Mesothelial cell of epicardium (in vitro differentiated cells): Measurements from ENCODE around the gene CREBRF. TPM values are rescaled to one million over a fixed set of nuclear protein-coding genes. Genes with fewer than 3 reads are reported as not detected.
A peak's percentile ranks its signal among the peaks of the same experiment; 100 is the strongest.

ENCODE experiments used
- DNase-seq, 2 experiments: peaks; one replicate each; pipeline ENCODE4 v3.0.0; 2021; ENCODE audit warnings: low spot score in 2 of 2; ENCODE audit not compliant: unreplicated experiment in 2 of 2
- H3K27ac Mint-ChIP-seq: 2 replicates; pipeline ENCODE4 v1.8.0; 2021; ENCODE audit warnings: mixed read lengths
- H3K27me3 Mint-ChIP-seq: 2 replicates; pipeline ENCODE4 v1.8.0; 2021; ENCODE audit warnings: low read depth, mixed read lengths
- H3K36me3 Mint-ChIP-seq: 2 replicates; pipeline ENCODE4 v1.8.0; 2021; ENCODE audit warnings: mixed read lengths
- H3K4me1 Mint-ChIP-seq: 2 replicates; pipeline ENCODE4 v1.8.0; 2021; ENCODE audit warnings: mixed read lengths
- H3K4me3 Mint-ChIP-seq: 2 replicates; pipeline ENCODE4 v1.8.0; 2021; ENCODE audit warnings: mild to moderate bottlenecking, moderate library complexity, mixed read lengths
- H3K9me3 Mint-ChIP-seq: 2 replicates; pipeline ENCODE4 v1.8.0; 2021; ENCODE audit warnings: mixed read lengths
- total RNA-seq: library from RNA; stranded (reverse); gene quantifications from 3 replicates; pipeline ENCODE4 v1.2.1, GENCODE V29; 2021
- TF ChIP-seq, protein P1 (sequence below): fragments of 200-600 bp; sonication (generic); IDR thresholded peaks from one replicate; pipeline ENCODE4 v1.5.0; 2021; ENCODE audit warnings: antibody characterized with exemption; ENCODE audit not compliant: unreplicated experiment

Gene CREBRF
- total RNA-seq, 1 donor from 2014 or later = 20.3 TPM

DNA sequence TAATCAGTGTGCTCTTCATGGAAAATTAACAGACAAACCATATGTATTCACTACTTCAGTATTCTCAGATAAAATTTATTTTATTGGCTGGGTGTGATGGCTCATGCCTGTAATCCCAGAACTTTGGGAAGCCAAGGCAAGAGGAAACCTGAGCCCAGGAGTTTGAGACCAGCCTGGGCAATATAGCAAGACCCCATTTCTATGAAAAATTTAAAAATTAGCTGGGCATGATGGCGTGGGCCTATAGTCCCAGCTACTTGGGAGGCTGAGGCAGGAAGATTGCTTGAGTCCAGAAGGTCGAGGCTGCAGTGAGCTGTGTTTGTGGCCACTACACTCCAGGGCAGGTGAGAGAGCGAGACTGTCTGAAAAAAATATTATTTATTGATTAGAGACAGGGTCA lies 23.4 kb upstream of the CREBRF start:
- Mint-ChIP-seq H3K36me3 (peaks cover 12% of the 10 kb centered on the region), H3K27me3 (no peaks in the 10 kb centered on the region), H3K27ac (no peak overlapping the region), H3K4me3 (no peak overlapping the region), H3K4me1 (peaks cover 3% of the 10 kb centered on the region), H3K9me3 (no peaks in the 10 kb centered on the region)
- TF ChIP-seq, protein P1, sequence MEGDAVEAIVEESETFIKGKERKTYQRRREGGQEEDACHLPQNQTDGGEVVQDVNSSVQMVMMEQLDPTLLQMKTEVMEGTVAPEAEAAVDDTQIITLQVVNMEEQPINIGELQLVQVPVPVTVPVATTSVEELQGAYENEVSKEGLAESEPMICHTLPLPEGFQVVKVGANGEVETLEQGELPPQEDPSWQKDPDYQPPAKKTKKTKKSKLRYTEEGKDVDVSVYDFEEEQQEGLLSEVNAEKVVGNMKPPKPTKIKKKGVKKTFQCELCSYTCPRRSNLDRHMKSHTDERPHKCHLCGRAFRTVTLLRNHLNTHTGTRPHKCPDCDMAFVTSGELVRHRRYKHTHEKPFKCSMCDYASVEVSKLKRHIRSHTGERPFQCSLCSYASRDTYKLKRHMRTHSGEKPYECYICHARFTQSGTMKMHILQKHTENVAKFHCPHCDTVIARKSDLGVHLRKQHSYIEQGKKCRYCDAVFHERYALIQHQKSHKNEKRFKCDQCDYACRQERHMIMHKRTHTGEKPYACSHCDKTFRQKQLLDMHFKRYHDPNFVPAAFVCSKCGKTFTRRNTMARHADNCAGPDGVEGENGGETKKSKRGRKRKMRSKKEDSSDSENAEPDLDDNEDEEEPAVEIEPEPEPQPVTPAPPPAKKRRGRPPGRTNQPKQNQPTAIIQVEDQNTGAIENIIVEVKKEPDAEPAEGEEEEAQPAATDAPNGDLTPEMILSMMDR = no peak
- no peak for DNase-seq

- no peak for DNase-seq
- peaks cover 3% of the 10 kb centered on the region for H3K4me1 Mint-ChIP-seq
- peak overlapping the region; percentile 23 for H3K27ac Mint-ChIP-seq
- no peaks in the 10 kb centered on the region for H3K27me3 Mint-ChIP-seq
- TF ChIP-seq, protein P1 = no peak
- no peak overlapping the region for H3K4me3 Mint-ChIP-seq
- peaks cover 12% of the 10 kb centered on the region for H3K36me3 Mint-ChIP-seq
- no peaks in the 10 kb centered on the region for H3K9me3 Mint-ChIP-seq
These were observed 22.2 kb upstream of the CREBRF start for GRCh38 chr5:173033923-173034322.

DNA sequence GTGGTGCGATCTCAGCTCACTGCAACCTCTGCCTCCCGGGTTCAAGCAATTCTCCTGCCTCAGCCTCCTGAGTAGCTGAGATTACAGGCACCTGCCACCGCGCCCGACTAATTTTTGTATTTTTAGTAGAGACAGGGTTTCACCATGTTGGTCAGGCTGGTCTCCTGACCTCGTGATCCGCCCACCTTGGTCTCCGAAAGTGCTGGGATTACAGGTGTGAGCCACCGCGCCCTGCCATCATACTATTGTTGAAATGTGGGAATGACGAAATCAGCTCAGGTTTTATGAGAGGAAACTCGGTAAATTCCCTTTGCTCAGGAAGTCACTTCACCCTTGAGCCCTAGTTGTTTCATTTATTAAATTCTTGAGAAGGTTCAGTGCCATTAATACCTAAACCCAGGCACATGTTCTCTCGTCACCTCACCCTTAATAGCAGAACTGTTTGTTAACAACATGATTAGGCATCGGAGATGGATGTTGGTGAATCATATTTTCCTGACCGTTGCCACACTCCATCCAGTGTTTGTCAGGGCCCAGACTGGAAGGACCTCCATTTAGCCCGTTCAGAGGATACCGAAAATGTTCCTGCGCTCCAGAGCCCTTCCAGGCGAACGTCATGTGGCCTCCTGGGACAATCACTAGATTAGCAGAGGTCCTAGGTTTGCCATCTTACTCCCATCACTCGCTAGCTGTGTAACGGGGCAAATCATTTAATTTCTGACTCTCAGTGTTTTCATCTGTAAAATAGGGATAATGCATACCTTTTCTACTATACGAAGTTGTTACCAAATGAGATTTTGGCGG lies 20.0 kb upstream of the CREBRF start:
- peaks cover 3% of the 10 kb centered on the region for H3K4me1 Mint-ChIP-seq
- H3K4me3 Mint-ChIP-seq = no peak overlapping the region
- no peaks in the 10 kb centered on the region for H3K27me3 Mint-ChIP-seq
- no peak for DNase-seq
- H3K36me3 Mint-ChIP-seq = peaks cover 20% of the 10 kb centered on the region
- H3K9me3 Mint-ChIP-seq = peaks cover 9% of the 10 kb centered on the region
- H3K27ac Mint-ChIP-seq = peak overlapping the region; percentile 81
- TF ChIP-seq, protein P1 = no peak

DNA sequence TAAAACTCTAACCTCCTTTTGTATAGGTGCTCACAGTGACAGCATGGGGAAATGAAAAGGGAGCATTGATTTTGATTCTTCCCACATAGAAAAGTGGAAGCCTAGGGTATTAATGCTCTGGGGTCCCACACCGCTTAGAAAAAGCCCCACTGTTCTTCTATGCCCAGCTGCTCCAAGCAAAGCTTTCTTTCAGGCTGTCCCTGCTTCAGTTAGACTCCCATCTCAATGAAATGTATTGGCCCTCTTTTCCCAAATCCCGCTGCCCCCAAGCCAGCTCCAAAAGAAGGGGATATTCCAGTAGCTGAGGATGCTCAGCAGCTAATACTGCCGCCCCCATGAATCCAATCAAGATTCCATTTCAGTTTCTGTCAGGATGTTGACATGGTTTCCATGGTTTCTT lies 17.0 kb upstream of the CREBRF start:
- H3K27me3 Mint-ChIP-seq = no peaks in the 10 kb centered on the region
- DNase-seq = no peak
- peaks cover 9% of the 10 kb centered on the region for H3K9me3 Mint-ChIP-seq
- no peak overlapping the region for H3K27ac Mint-ChIP-seq
- TF ChIP-seq, protein P1 = no peak
- peaks cover 22% of the 10 kb centered on the region for H3K36me3 Mint-ChIP-seq
- H3K4me1 Mint-ChIP-seq = peaks cover 3% of the 10 kb centered on the region
- no peak overlapping the region for H3K4me3 Mint-ChIP-seq

DNA sequence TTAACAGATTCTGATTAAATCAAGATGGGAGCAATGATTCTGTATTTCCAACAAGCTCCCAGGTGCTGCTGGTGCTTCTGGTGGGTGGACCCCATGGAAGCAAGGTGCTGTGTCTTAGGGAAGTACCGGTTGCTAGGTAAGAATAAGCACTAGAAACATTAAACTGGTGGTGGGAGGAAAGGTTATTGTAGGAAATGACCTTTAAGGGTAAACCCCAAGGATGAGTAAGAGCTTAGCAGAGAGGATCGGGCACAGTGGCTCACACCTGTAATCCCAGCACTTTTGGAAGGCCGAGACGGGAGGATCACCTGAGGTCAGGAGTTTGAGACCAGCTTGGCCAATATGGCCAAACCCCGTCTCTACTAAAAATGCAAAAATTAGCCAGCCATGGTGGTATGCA lies 16.2 kb upstream of the CREBRF start:
- TF ChIP-seq, protein P1 = no peak
- no peaks in the 10 kb centered on the region for H3K27me3 Mint-ChIP-seq

More for the DNA sequence above, 16.2 kb upstream of the CREBRF start:
- DNase-seq = no peak
- H3K4me3 Mint-ChIP-seq = no peak overlapping the region
- peaks cover 3% of the 10 kb centered on the region for H3K4me1 Mint-ChIP-seq
- H3K36me3 Mint-ChIP-seq = peaks cover 17% of the 10 kb centered on the region
- peaks cover 9% of the 10 kb centered on the region for H3K9me3 Mint-ChIP-seq
- no peak overlapping the region for H3K27ac Mint-ChIP-seq
